DOHH2 (cell line): Measurements from ENCODE around the gene HOXC6.
"Not testable (repeated sequence)": the region's sequence is repeated elsewhere in the genome, so short reads cannot be mapped to it uniquely, and the experiment has no call there.

Experiments used
- EZH2phosphoT487 ChIP-seq: fragments of 200-600 bp; sonication (generic); IDR thresholded peaks from 2 replicates; pipeline ENCODE4 v1.6.1; 2017; ENCODE audit warnings: borderline replicate concordance, mild to moderate bottlenecking, antibody characterized with exemption, low read length, moderate library complexity, mixed read lengths
- TF ChIP-seq, protein P1 (sequence below): fragments of 200-600 bp; sonication (generic); IDR thresholded peaks from one replicate; pipeline ENCODE4 v1.5.1; 2014; ENCODE audit warnings: antibody characterized with exemption, mild to moderate bottlenecking, low read depth, low read length; ENCODE audit not compliant: poor library complexity, severe bottlenecking

- TF ChIP-seq, protein P1, sequence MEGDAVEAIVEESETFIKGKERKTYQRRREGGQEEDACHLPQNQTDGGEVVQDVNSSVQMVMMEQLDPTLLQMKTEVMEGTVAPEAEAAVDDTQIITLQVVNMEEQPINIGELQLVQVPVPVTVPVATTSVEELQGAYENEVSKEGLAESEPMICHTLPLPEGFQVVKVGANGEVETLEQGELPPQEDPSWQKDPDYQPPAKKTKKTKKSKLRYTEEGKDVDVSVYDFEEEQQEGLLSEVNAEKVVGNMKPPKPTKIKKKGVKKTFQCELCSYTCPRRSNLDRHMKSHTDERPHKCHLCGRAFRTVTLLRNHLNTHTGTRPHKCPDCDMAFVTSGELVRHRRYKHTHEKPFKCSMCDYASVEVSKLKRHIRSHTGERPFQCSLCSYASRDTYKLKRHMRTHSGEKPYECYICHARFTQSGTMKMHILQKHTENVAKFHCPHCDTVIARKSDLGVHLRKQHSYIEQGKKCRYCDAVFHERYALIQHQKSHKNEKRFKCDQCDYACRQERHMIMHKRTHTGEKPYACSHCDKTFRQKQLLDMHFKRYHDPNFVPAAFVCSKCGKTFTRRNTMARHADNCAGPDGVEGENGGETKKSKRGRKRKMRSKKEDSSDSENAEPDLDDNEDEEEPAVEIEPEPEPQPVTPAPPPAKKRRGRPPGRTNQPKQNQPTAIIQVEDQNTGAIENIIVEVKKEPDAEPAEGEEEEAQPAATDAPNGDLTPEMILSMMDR = not testable (repeated sequence)
- not testable (repeated sequence) for TF ChIP-seq EZH2phosphoT487
Observed at GRCh38 chr12:54077843-54078242, 49.6 kb downstream of the HOXC6 start.
